K562 (cell line): ENCODE results near the gene ACACB.

Source experiments
- USF2 ChIP-seq: sonication (generic); formaldehyde crosslinking; IDR thresholded peaks from 2 replicates; pipeline ENCODE4 v1.5.0; 2020; ENCODE audit warnings: missing genetic modification reagents
- ZNF184 ChIP-seq: sonication (generic); formaldehyde crosslinking; IDR thresholded peaks from 2 replicates; pipeline ENCODE4 v1.5.0; 2020; ENCODE audit warnings: missing genetic modification reagents

GRCh38 chr12:109185441-109185840 lies 69.1 kb downstream of the ACACB start:
- TF ChIP-seq USF2 (no peak), ZNF184 (CRISPR knock-in tag) (no peak)
